Measurements from ENCODE around the gene ZNF771.

DNA sequence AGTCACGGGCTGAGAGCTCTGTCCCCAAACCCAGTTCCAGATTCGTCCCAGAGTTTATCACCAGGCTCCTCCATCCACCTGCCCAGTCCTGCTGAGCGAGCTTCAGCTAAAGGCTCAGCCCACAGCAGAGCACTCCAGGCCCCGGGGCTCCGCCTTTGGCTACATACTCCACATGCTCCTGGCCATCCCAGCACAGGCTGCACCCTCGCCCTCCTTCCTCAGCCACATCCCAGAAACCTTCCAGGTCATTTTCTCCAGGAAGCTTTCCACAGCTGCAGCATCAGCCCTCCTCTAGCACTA, 47.6 kb upstream of the ZNF771 start:
- TF ChIP-seq, protein P1, sequence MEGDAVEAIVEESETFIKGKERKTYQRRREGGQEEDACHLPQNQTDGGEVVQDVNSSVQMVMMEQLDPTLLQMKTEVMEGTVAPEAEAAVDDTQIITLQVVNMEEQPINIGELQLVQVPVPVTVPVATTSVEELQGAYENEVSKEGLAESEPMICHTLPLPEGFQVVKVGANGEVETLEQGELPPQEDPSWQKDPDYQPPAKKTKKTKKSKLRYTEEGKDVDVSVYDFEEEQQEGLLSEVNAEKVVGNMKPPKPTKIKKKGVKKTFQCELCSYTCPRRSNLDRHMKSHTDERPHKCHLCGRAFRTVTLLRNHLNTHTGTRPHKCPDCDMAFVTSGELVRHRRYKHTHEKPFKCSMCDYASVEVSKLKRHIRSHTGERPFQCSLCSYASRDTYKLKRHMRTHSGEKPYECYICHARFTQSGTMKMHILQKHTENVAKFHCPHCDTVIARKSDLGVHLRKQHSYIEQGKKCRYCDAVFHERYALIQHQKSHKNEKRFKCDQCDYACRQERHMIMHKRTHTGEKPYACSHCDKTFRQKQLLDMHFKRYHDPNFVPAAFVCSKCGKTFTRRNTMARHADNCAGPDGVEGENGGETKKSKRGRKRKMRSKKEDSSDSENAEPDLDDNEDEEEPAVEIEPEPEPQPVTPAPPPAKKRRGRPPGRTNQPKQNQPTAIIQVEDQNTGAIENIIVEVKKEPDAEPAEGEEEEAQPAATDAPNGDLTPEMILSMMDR (IDR thresholded peaks at IDR 0.05; ENCODE audit: insufficient read depth, low read length, poor library complexity, severe bottlenecking): no peak
- TF ChIP-seq EZH2phosphoT487 (conservative IDR thresholded peaks at IDR 0.05; ENCODE audit: low read length): no peak

All from SU-DHL-6 (cell line).